HepG2 (cell line): ENCODE measurements around the gene PARP3. TPM values are rescaled to one million over a fixed set of nuclear protein-coding genes. Genes with fewer than 3 reads are reported as not detected.

Experiments
- CHCHD3 ChIP-seq: sonication (generic); formaldehyde crosslinking; IDR thresholded peaks from 2 replicates; pipeline ENCODE4 v1.8.0; 2022; ENCODE audit warnings: mild to moderate bottlenecking, missing genetic modification reagents, moderate library complexity
- ETS1 ChIP-seq: sonication (generic); formaldehyde crosslinking; IDR thresholded peaks from 2 replicates; pipeline ENCODE4 v1.4.0; 2020; ENCODE audit warnings: missing genetic modification reagents
- FOXA3 ChIP-seq: IDR thresholded peaks from 2 replicates; pipeline ENCODE4 v1.6.1; 2016; ENCODE audit warnings: missing genetic modification reagents, missing compliant biosample characterization
- HDAC1 ChIP-seq: sonication (generic); formaldehyde crosslinking; IDR thresholded peaks from 2 replicates; pipeline ENCODE4 v1.5.1; 2020; ENCODE audit warnings: mild to moderate bottlenecking, missing genetic modification reagents
- KDM1A ChIP-seq: IDR thresholded peaks from 2 replicates; pipeline ENCODE4 v1.6.1; 2016; ENCODE audit warnings: missing compliant biosample characterization
- NCOA2 ChIP-seq: sonication (generic); formaldehyde crosslinking; IDR thresholded peaks from 2 replicates; pipeline ENCODE4 v1.8.0; 2022; ENCODE audit warnings: inconsistent platforms
- NFIB ChIP-seq: sonication (generic); formaldehyde crosslinking; IDR thresholded peaks from 2 replicates; pipeline ENCODE4 v1.9.0; 2021; ENCODE audit warnings: missing genetic modification reagents, mild to moderate bottlenecking, borderline replicate concordance
- NFIC ChIP-seq: IDR thresholded peaks from 2 replicates; pipeline ENCODE4 v1.6.1; 2012; ENCODE audit warnings: mild to moderate bottlenecking, low read length, inconsistent platforms
- PHF8 ChIP-seq: sonication (generic); formaldehyde crosslinking; IDR thresholded peaks from 2 replicates; pipeline ENCODE4 v1.5.0; 2020; ENCODE audit warnings: missing genetic modification reagents
- POLR2A ChIP-seq, 2 experiments: IDR thresholded peaks; 2 replicates each; pipeline ENCODE4 v1.6.1; 2011; ENCODE audit warnings: low read depth in 2 of 2, low read length in 2 of 2, mild to moderate bottlenecking in 1 of 2, moderate library complexity in 1 of 2; ENCODE audit not compliant: insufficient read depth in 1 of 2
- SATB2 ChIP-seq: sonication (generic); formaldehyde crosslinking; IDR thresholded peaks from 2 replicates; pipeline ENCODE4 v1.5.0; 2020; ENCODE audit warnings: missing genetic modification reagents
- TBL1XR1 ChIP-seq: fragments of 150-350 bp; IDR thresholded peaks from 2 replicates; pipeline ENCODE4 v1.6.1; 2014; ENCODE audit warnings: borderline replicate concordance, low read length; ENCODE audit not compliant: partially characterized antibody
- ZBTB7A ChIP-seq: sonication (generic); formaldehyde crosslinking; IDR thresholded peaks from 2 replicates; pipeline ENCODE4 v1.8.0; 2022; ENCODE audit warnings: mild to moderate bottlenecking, missing genetic modification reagents
- ZNF607 ChIP-seq: sonication (generic); formaldehyde crosslinking; IDR thresholded peaks from 2 replicates; pipeline ENCODE4 v1.5.1; 2020; ENCODE audit warnings: missing genetic modification reagents, mild to moderate bottlenecking, borderline replicate concordance
- ZNF646 ChIP-seq: sonication (generic); formaldehyde crosslinking; IDR thresholded peaks from 2 replicates; pipeline ENCODE4 v1.9.0; 2021; ENCODE audit warnings: mild to moderate bottlenecking, missing genetic modification reagents
- ZNF709 ChIP-seq: sonication (generic); formaldehyde crosslinking; IDR thresholded peaks from 2 replicates; pipeline ENCODE4 v1.5.0; 2020; ENCODE audit warnings: mild to moderate bottlenecking, missing genetic modification reagents
- ZNF781 ChIP-seq: sonication (generic); formaldehyde crosslinking; IDR thresholded peaks from 2 replicates; pipeline ENCODE4 v1.5.1; 2020; ENCODE audit warnings: borderline replicate concordance, mild to moderate bottlenecking, missing genetic modification reagents; ENCODE audit errors: not compliant biosample characterization
- ZNF790 ChIP-seq: sonication (generic); formaldehyde crosslinking; IDR thresholded peaks from 2 replicates; pipeline ENCODE4 v1.8.0; 2022; ENCODE audit warnings: missing genetic modification reagents, mild to moderate bottlenecking, borderline replicate concordance
- polyA plus RNA-seq, 8 experiments: library from polyadenylated mRNA; depleted of rRNA in 3 of 8; stranded (reverse) in 7 of 8; unstranded in 1 of 8; fragments of >200 nt; fragmentation: Illumina TruSeq in 4 of 8; extraction: Trizol in 4 of 8; gene quantifications; 2 replicates each; pipeline versions ENCODE4 v1.2.1 to v1.2.3, GENCODE V29; 2011 to 2016; ENCODE audit warnings: low read depth in 4 of 8, missing spikeins in 1 of 8, mixed read lengths in 1 of 8; ENCODE audit not compliant: insufficient read depth in 1 of 8
- total RNA-seq, 5 experiments: library from RNA; depleted of rRNA; stranded (reverse); fragments of >200 nt; fragmentation: Illumina TruSeq; extraction: Trizol; gene quantifications; 2 replicates each; pipeline ENCODE4 v1.2.3, GENCODE V29; 2016; ENCODE audit warnings: low read depth in 1 of 5
- TF ChIP-seq, protein P1 (sequence below): sonication (generic); formaldehyde crosslinking; IDR thresholded peaks from 2 replicates; pipeline ENCODE4 v1.8.1; 2023; ENCODE audit warnings: mild to moderate bottlenecking, inconsistent platforms, moderate library complexity, missing genetic modification reagents, borderline replicate concordance
- TF ChIP-seq, protein P2 (sequence below): IDR thresholded peaks from 2 replicates; pipeline ENCODE4 v1.6.1; 2016; ENCODE audit warnings: mild to moderate bottlenecking

PARP3 gene
- total and polyA plus RNA-seq, 2 of the 13 experiments (the other 11 are each of a cell fraction or from before 2014, with no cell fraction given) = 11.2 to 21.5 TPM

DNA sequence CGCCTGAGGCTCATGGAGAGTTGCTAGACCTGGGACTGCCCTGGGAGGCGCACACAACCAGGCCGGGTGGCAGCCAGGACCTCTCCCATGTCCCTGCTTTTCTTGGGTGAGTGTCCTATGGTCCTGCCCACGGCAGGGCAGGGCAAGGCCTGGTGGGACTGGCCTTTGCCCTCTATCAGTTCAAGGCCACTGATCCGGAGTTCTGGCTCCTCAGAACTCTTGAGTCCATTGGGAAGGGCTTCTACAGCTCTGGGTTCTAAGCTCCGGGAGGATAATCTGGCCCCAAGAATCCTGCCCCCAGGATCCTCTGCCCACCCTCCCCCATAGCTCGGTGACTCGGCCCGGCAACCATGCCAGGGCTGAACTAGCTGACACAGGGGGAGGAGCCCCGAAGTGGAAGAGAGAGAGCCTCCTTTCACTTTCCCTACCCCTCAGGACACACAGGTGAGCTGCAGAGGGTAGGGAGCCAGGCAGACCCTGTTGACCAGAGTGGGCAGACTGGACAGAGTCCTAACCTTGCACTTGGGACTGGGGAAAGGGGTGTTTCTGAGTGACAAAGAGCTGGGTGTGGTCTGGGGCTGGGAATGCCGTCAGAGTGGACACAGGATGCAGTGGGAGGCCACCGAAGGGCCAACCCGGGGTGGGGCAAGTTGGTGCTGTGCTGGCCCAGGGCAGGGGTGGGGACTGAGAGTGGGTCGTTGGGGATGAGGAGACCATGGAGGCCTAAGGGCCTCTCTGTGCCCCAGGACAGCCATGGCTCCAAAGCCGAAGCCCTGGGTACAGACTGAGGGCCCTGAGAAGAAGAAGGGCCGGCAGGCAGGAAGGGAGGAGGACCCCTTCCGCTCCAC lies 664 bp downstream of the PARP3 start (continued):
- TF ChIP-seq, protein P1, sequence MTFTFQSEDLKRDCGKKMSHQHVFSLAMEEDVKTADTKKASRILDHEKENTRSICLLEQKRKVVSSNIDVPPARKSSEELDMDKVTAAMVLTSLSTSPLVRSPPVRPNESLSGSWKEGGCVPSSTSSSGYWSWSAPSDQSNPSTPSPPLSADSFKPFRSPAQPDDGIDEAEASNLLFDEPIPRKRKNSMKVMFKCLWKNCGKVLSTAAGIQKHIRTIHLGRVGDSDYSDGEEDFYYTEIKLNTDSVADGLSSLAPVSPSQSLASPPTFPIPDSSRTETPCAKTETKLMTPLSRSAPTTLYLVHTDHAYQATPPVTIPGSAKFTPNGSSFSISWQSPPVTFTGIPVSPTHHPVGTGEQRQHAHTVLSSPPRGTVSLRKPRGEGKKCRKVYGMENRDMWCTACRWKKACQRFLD (CRISPR knock-in tag) = no peak
- TF ChIP-seq ZBTB7A (CRISPR knock-in tag) (no peak), TBL1XR1 (no peak), KDM1A (CRISPR knock-in tag) (no peak), POLR2A (IDR thresholded peaks at IDR 0.05; ENCODE audit: insufficient read depth in 1 of 2, low read depth in 2 of 2, low read length in 2 of 2) (peak in 1 of 2 experiments; percentile 59; a peak in 2 of 4 replicates), ETS1 (CRISPR knock-in tag) (no peak), FOXA3 (CRISPR knock-in tag) (peak; percentile 46; the same call in 1 of the 2 replicates), HDAC1 (CRISPR knock-in tag) (no peak), SATB2 (no peak), NFIC (no peak), ZNF607 (CRISPR knock-in tag) (no peak), ZNF709 (CRISPR knock-in tag) (no peak; the same call in 1 of the 2 replicates), ZNF781 (CRISPR knock-in tag) (no peak), PHF8 (CRISPR knock-in tag) (peak; percentile 75), ZNF790 (CRISPR knock-in tag) (no peak), CHCHD3 (CRISPR knock-in tag) (0 out of 2 replicates have a peak, but pooled peaks have one; percentile 34), NFIB (no peak), ZNF646 (no peak), NCOA2 (CRISPR knock-in tag) (no peak; the same call in 1 of the 2 replicates)
- TF ChIP-seq, protein P2, sequence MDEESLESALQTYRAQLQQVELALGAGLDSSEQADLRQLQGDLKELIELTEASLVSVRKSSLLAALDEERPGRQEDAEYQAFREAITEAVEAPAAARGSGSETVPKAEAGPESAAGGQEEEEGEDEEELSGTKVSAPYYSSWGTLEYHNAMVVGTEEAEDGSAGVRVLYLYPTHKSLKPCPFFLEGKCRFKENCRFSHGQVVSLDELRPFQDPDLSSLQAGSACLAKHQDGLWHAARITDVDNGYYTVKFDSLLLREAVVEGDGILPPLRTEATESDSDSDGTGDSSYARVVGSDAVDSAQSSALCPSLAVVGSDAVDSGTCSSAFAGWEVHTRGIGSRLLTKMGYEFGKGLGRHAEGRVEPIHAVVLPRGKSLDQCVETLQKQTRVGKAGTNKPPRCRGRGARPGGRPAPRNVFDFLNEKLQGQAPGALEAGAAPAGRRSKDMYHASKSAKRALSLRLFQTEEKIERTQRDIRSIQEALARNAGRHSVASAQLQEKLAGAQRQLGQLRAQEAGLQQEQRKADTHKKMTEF (CRISPR knock-in tag) = peak; percentile 9; the same call in 1 of the 2 replicates
